Hepatocyte (in vitro differentiated cells): ENCODE data around the gene VARS1. TPM values are rescaled to one million over a fixed set of nuclear protein-coding genes. Genes with fewer than 3 reads are reported as not detected.
A peak's percentile ranks its signal among the peaks of the same experiment; 100 is the strongest.

Source experiments
- DNase-seq: peaks from one replicate; pipeline ENCODE4 v3.0.0-alpha.2; 2016; ENCODE audit warnings: low spot score
- H2AFZ ChIP-seq: fragments of 200-600 bp; sonication (generic); 2 replicates; pipeline ENCODE4 v1.6.0; 2016; ENCODE audit warnings: antibody characterized with exemption, mild to moderate bottlenecking
- H3K27ac ChIP-seq: fragments of 200-600 bp; sonication (generic); 2 replicates; pipeline ENCODE4 v1.5.1; 2016; ENCODE audit warnings: mild to moderate bottlenecking
- H3K27me3 ChIP-seq: fragments of 200-600 bp; sonication (generic); 2 replicates; pipeline ENCODE4 v1.6.1; 2016
- H3K36me3 ChIP-seq: fragments of 200-600 bp; sonication (generic); replicated peaks from 2 replicates; pipeline ENCODE4 v1.5.1; 2016; ENCODE audit warnings: low read depth; ENCODE audit not compliant: insufficient read depth
- H3K4me1 ChIP-seq: fragments of 200-600 bp; sonication (generic); 2 replicates; pipeline ENCODE4 v1.5.1; 2016; ENCODE audit warnings: mild to moderate bottlenecking, moderate library complexity; ENCODE audit not compliant: insufficient read depth
- H3K4me2 ChIP-seq: fragments of 200-600 bp; sonication (generic); 2 replicates; pipeline ENCODE4 v1.6.0; 2016
- H3K4me3 ChIP-seq: fragments of 200-600 bp; sonication (generic); 2 replicates; pipeline ENCODE4 v1.5.1; 2016; ENCODE audit warnings: mild to moderate bottlenecking
- H3K79me2 ChIP-seq: fragments of 200-600 bp; sonication (generic); 2 replicates; pipeline ENCODE4 v1.6.0; 2017; ENCODE audit warnings: mild to moderate bottlenecking
- H3K9me2 ChIP-seq: fragments of 200-600 bp; sonication (generic); replicated peaks from 2 replicates; pipeline ENCODE4 v1.6.0; 2017; ENCODE audit warnings: mild to moderate bottlenecking; ENCODE audit not compliant: insufficient read depth
- H3K9me3 ChIP-seq: fragments of 200-600 bp; sonication (generic); 2 replicates; pipeline ENCODE4 v1.5.1; 2016; ENCODE audit warnings: low read depth, mild to moderate bottlenecking
- H4K20me1 ChIP-seq: fragments of 200-600 bp; sonication (generic); 2 replicates; pipeline ENCODE4 v1.6.0; 2016; ENCODE audit warnings: mild to moderate bottlenecking; ENCODE audit not compliant: insufficient read depth, poor library complexity, severe bottlenecking
- EZH2 ChIP-seq: fragments of 200-600 bp; sonication (generic); IDR thresholded peaks from 2 replicates; pipeline ENCODE4 v1.6.1; 2016; ENCODE audit warnings: antibody characterized with exemption, mild to moderate bottlenecking, borderline replicate concordance
- EZH2phosphoT487 ChIP-seq: fragments of 200-600 bp; sonication (generic); IDR thresholded peaks from one replicate; pipeline ENCODE4 v1.6.1; 2018; ENCODE audit warnings: antibody characterized with exemption, mild to moderate bottlenecking, low read depth, moderate library complexity; ENCODE audit not compliant: unreplicated experiment, severe bottlenecking
- WGBS: methylation state at CpG from one replicate; pipeline ENCODE4 v1.1.6; 2016; ENCODE audit warnings: low lambda C conversion rate; ENCODE audit errors: missing lambda C conversion rate; 5-methylcytosine and 5-hydroxymethylcytosine counted together
- polyA plus RNA-seq: library from polyadenylated mRNA; unstranded; fragments of >200 nt; fragmentation: Nextera tagmentation; extraction: Ambion mirVana; gene quantifications from 2 replicates; pipeline ENCODE4 v1.2.1, GENCODE V29; 2016
- total RNA-seq: library from RNA; depleted of rRNA; stranded (reverse); fragments of >200 nt; gene quantifications from 2 replicates; pipeline ENCODE4 v1.2.3, GENCODE V29; 2014
- TF ChIP-seq, protein P1 (sequence below): fragments of 200-600 bp; sonication (generic); IDR thresholded peaks from 2 replicates; pipeline ENCODE4 v1.5.1; 2016; ENCODE audit warnings: antibody characterized with exemption, mild to moderate bottlenecking; ENCODE audit not compliant: poor library complexity

Gene VARS1
- total and polyA plus RNA-seq, 2 experiments from 2014 or later: 36.6 to 51.0 TPM

- H3K9me3 ChIP-seq: no peaks in the 10 kb centered on the region
- H3K36me3 ChIP-seq: no peaks in the 10 kb centered on the region
- DNase-seq: no peak
- peaks cover 22% of the 10 kb centered on the region for H3K4me1 ChIP-seq
- H4K20me1 ChIP-seq: no peaks in the 10 kb centered on the region
- TF ChIP-seq EZH2phosphoT487: no peak
- no peak for TF ChIP-seq EZH2
- TF ChIP-seq, protein P1, sequence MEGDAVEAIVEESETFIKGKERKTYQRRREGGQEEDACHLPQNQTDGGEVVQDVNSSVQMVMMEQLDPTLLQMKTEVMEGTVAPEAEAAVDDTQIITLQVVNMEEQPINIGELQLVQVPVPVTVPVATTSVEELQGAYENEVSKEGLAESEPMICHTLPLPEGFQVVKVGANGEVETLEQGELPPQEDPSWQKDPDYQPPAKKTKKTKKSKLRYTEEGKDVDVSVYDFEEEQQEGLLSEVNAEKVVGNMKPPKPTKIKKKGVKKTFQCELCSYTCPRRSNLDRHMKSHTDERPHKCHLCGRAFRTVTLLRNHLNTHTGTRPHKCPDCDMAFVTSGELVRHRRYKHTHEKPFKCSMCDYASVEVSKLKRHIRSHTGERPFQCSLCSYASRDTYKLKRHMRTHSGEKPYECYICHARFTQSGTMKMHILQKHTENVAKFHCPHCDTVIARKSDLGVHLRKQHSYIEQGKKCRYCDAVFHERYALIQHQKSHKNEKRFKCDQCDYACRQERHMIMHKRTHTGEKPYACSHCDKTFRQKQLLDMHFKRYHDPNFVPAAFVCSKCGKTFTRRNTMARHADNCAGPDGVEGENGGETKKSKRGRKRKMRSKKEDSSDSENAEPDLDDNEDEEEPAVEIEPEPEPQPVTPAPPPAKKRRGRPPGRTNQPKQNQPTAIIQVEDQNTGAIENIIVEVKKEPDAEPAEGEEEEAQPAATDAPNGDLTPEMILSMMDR: no peak
- H3K27ac ChIP-seq: peak overlapping the region; percentile 86
- H3K27me3 ChIP-seq: no peaks in the 10 kb centered on the region
- H3K4me3 ChIP-seq: peak overlapping the region; percentile 75
- H3K4me2 ChIP-seq: peak overlapping the region; percentile 85
- no peaks in the 10 kb centered on the region for H3K9me2 ChIP-seq
- WGBS: 74% methylated on average over 6 of the region's 6 CpGs
- peak overlapping the region; percentile 41 for H2AFZ ChIP-seq
- H3K79me2 ChIP-seq: peaks cover 48% of the 10 kb centered on the region
Measured at GRCh38 chr6:31830886-31831335, 35.4 kb upstream of the VARS1 start.

DNA sequence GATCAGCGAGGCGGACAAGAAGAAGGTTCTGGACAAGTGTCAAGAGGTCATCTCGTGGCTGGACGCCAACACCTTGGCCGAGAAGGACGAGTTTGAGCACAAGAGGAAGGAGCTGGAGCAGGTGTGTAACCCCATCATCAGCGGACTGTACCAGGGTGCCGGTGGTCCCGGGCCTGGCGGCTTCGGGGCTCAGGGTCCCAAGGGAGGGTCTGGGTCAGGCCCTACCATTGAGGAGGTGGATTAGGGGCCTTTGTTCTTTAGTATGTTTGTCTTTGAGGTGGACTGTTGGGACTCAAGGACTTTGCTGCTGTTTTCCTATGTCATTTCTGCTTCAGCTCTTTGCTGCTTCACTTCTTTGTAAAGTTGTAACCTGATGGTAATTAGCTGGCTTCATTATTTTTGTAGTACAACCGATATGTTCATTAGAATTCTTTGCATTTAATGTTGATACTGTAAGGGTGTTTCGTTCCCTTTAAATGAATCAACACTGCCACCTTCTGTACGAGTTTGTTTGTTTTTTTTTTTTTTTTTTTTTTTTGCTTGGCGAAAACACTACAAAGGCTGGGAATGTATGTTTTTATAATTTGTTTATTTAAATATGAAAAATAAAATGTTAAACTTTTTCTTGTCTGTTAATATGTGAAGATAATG, 34.2 kb upstream of the VARS1 start:
- H3K79me2 ChIP-seq: peaks cover 37% of the 10 kb centered on the region
- no peaks in the 10 kb centered on the region for H3K27me3 ChIP-seq
- no peaks in the 10 kb centered on the region for H3K36me3 ChIP-seq
- peak overlapping the region; percentile 86 for H3K27ac ChIP-seq
- peak overlapping the region; percentile 41 for H2AFZ ChIP-seq
- H3K9me3 ChIP-seq: no peaks in the 10 kb centered on the region
- DNase-seq: peak; percentile 46
- peaks cover 31% of the 10 kb centered on the region for H3K4me1 ChIP-seq
- no peaks in the 10 kb centered on the region for H3K9me2 ChIP-seq
- 5% methylated on average over 15 of the region's 15 CpGs for WGBS
- no peaks in the 10 kb centered on the region for H4K20me1 ChIP-seq
- TF ChIP-seq EZH2phosphoT487 (no peak), EZH2 (no peak)
- TF ChIP-seq, protein P1: peak; percentile 62
- H3K4me2 ChIP-seq: peak overlapping the region; percentile 85
- H3K4me3 ChIP-seq: peak overlapping the region; percentile 75

GRCh38 chr6:31827286-31828079, 31.9 kb upstream of the VARS1 start, which contains the start of gene HSPA1B:
TSS of gene HSPA1B (plus strand) at chr6:31827738. CDS start at chr6:31827951, 213 bp downstream.
- Histone ChIP-seq H3K27me3 (no peaks in the 10 kb centered on the region), H2AFZ (peak within 1 kb of the TSS; percentile 38), H3K4me3 (peak within 1 kb of the TSS; percentile 23), H3K79me2 (peaks cover 30% of the 10 kb centered on the region), H3K9me3 (no peaks in the 10 kb centered on the region), H3K27ac (peak within 1 kb of the TSS; percentile 91), H3K36me3 (no peaks in the 10 kb centered on the region), H4K20me1 (no peaks in the 10 kb centered on the region), H3K4me2 (peak within 1 kb of the TSS; percentile 76), H3K4me1 (peaks cover 29% of the 10 kb centered on the region), H3K9me2 (no peaks in the 10 kb centered on the region)
- 2% methylated on average over 54 of the region's 56 CpGs for WGBS
- DNase-seq: peak; percentile 99
- TF ChIP-seq EZH2 (no peak), EZH2phosphoT487 (no peak)
- TF ChIP-seq, protein P1: no peak
